GM18502 (cell line): ENCODE results near the gene LRFN3.
"Not testable (repeated sequence)": the region's sequence is repeated elsewhere in the genome, so short reads cannot be mapped to it uniquely, and the experiment has no call there.

Experiments used
- ATAC-seq: cut with Tn5 transposase; IDR thresholded peaks from one replicate; pipeline ENCODE4 v1.9.1; 2021; ENCODE audit warnings: mild to moderate bottlenecking; ENCODE audit not compliant: unreplicated experiment, poor library complexity

Gene LRFN3

DNA sequence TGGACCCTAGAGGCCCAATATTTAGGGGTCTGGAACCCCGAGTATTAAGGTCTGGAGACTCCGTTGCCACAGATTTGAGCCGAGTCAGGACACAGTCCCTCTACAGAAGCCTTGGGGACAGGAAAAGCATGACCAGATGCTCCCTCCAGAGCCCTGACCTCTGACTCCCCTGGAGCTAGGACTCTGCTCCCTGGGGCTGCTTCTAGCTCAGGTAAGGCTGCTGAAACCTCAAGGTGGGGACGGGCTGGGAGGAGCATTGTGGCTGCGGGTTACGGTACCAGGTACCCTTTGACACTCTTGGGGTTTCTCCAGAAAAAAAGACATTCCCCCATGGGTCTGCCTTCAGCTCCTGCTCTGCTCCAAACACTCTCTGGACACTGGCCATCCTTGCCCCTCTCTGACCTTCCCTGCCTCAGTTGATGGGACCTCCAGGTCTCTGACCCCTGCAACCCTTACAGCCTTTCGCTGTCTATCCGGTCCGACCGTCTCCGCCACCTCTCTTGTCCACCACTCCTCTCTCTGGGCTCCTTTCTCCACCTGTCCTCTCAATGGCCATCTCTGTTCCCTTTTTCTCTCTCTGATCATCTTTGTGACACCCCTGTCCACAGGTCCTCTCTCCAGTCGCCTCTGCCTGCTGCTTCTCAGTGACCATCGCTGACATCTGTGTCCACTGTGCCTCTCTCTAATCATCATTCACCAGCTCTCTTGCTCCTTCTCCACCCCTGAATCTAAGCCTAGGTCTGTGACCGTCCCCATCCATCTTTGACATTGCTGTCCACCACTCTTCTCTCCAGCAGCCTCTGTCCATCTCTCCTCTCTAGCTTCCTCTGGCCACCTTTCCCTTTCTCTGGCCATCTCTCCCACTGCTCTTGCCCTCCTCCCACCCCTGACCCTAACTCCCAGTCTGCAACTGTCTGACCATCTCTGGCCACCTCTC lies 1.4 kb downstream of the LRFN3 start:
- ATAC-seq: no peak

DNA sequence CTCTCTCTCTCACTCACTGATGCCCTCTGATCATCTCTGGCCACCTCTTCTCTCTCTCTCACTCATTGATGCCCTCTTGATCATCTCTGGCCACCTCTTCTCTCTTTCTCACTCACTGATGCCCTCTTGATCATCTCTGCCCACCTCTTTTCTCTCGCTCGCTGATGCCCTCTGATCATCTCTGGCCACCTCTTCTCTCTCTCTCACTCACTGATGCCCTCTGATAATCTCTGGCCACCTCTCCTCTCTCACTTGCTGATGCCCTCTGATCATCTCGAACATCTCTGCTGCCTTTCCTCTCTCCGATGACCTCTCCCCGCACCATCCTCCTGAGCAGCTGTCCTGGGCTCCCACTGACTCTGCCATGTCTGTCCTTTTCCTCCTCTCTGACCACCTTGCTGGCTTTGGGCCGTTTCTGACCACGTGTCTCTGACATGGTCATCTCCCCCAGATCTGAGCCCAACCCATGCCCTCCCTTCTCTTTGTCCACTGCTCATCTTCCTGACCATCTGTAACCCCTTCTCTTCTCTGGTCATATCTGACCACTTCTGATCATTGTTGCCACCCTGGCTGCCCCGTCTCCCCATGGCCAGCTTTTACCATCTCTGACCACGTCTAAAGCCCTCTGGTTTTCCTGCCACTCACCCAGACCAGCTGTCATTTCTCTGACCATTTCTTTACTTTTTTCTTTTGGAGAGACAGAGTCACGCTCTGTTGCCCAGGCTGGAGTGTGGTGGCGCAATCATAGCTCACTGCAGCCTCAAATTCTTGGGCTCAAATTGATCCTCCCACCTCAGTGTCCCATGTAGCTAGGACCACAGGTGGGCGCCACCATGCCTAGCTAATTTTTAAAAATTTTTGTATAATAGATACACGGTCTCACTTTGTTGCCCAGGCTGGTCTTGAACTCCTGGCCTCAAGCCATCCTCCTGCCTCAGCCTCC lies 2.4 kb downstream of the LRFN3 start:
- no peak for ATAC-seq

DNA sequence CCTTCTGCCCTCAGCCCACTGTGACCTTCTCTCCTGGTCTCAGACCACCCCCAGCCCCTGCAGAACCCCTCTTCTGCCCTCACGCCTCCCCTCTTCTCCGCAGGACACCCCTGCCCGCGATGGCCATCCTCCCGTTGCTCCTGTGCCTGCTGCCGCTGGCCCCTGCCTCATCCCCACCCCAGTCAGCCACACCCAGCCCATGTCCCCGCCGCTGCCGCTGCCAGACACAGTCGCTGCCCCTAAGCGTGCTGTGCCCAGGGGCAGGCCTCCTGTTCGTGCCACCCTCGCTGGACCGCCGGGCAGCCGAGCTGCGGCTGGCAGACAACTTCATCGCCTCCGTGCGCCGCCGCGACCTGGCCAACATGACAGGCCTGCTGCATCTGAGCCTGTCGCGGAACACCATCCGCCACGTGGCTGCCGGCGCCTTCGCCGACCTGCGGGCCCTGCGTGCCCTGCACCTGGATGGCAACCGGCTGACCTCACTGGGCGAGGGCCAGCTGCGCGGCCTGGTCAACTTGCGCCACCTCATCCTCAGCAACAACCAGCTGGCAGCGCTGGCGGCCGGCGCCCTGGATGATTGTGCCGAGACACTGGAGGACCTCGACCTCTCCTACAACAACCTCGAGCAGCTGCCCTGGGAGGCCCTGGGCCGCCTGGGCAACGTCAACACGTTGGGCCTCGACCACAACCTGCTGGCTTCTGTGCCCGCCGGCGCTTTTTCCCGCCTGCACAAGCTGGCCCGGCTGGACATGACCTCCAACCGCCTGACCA lies 3.3 kb downstream of the LRFN3 start:
- ATAC-seq: no peak

DNA sequence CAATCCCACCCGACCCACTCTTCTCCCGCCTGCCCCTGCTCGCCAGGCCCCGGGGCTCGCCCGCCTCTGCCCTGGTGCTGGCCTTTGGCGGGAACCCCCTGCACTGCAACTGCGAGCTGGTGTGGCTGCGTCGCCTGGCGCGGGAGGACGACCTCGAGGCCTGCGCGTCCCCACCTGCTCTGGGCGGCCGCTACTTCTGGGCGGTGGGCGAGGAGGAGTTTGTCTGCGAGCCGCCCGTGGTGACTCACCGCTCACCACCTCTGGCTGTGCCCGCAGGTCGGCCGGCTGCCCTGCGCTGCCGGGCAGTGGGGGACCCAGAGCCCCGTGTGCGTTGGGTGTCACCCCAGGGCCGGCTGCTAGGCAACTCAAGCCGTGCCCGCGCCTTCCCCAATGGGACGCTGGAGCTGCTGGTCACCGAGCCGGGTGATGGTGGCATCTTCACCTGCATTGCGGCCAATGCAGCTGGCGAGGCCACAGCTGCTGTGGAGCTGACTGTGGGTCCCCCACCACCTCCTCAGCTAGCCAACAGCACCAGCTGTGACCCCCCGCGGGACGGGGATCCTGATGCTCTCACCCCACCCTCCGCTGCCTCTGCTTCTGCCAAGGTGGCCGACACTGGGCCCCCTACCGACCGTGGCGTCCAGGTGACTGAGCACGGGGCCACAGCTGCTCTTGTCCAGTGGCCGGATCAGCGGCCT lies 4.1 kb downstream of the LRFN3 start:
- no peak for ATAC-seq

DNA sequence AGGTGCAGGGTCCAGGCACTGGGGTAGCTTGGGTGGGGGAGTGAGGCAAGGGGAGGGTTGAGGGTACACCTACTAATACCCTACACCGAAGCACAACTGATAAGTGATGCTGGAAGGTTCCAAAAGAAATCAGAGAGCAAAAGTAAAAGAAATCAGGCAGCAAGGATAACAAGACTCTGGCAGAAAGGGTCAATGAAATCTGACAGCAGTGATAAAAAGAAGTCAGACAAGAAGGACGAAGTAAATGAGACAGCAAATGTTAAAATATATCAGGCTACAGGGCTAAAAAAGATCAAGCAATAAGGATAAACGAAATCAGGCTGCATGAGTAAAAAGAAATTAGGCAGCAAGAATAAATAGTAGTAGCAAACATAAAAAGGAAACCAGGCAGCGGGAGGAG lies 4.7 kb downstream of the LRFN3 start:
- ATAC-seq: no peak

DNA sequence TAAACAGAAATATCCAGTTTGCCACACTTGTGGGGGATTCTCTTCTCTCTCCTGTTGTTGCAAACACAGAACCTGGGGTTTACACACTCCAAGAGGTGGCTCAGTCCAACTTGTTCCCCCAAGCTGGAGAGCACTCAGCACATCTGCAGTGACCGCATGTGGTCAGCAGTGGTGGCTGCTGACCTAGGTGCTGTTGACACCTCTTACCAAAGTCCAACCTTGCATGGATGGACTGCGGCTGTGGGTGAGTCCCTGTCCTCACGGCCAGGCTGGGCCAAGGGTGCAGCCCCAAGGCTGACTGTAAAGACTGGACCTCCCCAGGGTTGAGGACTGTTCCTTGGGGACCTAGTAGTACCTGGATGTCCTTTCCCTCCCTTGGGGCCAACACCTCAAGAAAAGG lies 6.1 kb downstream of the LRFN3 start:
- ATAC-seq: no peak

DNA sequence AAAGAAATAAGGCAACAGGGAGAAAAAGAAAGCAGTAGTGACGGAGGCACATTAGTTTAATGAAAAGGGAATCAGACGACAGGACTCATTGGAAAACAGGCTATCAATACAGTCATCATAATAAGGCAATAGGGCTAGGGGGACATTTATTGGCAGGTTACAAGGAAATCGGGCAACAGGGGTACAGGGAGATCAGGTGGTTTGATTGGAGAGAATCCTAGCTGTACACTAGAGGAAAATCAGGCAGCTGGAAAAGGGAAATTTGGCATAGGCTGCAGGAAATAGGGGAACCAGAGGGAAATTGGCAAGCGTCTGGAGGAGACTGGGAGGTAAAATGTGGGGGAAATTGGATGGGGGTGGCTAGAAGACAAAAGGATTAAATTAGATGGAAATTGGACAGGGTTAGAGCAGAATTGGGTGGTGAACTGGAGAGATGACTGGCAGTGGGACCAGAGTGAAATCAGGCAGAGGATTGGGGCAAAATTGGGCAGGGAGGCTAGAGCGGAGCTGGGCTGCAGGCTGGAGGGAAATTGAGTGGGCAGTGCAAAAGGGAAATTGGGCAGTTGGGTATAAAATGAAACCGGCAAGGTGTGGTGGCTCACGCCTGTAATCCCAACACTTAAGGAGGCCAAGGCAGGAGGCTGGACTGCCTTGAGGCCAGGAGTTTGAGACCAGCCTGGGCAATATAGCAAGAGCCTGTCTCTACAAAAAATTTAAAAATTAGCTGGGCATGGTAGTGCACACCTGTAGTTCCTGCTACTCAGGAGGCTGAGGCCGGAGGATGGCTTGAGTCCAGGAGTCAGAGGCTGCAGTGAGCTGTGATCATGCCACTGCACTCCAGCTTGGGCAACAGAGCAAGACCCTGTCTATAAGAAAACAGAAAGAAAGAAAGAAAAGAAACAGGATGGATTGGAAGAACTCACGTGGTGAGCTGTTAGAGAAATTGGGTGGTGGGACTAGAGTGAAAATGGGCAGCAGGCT lies 7.4 kb downstream of the LRFN3 start:
- ATAC-seq: no peak

DNA sequence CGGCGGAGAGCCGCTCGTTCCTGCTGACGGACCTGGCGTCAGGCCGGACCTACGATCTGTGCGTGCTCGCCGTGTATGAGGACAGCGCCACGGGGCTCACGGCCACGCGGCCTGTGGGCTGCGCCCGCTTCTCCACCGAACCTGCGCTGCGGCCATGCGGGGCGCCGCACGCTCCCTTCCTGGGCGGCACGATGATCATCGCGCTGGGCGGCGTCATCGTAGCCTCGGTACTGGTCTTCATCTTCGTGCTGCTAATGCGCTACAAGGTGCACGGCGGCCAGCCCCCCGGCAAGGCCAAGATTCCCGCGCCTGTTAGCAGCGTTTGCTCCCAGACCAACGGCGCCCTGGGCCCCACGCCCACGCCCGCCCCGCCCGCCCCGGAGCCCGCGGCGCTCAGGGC lies 8.4 kb downstream of the LRFN3 start:
- no peak for ATAC-seq

DNA sequence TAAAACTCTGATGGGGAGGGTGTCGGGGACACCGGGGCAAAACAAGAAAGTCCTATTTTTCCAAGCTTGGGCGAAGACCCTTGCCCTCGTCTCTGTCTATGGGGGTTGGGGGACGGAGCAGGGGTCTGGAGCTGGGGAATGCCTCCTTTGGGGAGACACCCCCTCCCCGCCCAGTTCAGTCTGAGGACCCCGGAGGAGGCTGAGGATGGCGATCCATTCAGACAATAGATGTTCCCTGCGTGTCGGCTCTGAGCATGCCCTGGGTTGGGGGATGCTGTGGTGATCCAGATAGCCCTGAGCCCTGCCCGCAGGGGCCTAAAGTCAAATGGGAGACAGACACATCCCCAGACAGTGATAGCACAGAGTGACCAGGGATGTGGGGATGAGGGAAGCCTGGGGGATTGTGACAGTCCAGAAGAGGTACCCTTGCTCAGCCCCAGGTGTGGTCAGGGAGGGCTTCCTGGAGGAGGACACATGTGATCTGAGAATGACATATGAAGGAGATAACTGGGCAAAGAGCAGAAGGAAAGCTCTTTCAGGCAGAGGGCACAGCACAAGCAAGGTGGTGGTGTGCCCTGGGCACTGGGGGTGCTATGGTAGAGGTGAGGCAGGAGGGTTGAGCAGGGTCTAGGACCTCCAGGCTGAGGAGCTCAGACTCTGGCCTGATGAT lies 9.1 kb downstream of the LRFN3 start:
- no peak for ATAC-seq

DNA sequence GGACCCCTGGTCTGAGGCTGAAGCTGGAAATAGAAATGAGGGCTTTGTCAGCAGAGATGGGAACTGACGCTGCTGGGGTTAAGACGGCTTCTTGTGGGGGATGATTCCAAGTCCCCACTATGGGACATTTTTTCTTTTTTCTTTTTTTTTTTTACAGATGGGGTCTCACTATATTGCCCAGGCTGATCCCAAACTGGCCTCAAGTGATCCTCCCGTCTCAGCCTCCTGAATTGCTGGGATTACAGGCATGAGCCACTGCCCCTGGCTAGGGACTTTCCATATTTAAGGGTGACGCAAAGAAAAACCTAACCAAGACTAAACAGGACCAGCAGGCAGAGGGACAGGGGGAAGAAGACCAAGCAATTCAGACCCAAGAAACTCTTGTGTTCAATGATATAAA lies 10.0 kb downstream of the LRFN3 start:
- no peak for ATAC-seq

DNA sequence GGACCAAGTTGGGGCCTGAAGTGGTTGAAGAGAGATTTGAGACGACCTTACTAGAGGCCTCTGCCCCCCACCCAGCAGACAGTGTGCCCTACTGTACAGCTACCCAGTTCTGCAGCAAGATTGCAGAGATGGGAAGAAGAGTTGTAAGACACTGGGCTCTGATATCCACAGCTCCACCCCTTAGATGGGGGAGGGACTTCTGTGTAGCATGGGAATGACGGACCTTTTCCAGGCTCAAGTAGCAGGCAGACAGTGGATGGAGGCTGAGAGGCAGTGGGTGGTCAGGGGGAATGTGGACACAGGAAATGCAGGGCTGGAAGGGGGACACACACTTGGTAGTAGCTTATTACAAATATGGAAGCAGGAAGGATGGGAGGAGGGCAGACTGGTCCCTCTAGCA lies 13.0 kb downstream of the LRFN3 start:
- ATAC-seq: no peak

DNA sequence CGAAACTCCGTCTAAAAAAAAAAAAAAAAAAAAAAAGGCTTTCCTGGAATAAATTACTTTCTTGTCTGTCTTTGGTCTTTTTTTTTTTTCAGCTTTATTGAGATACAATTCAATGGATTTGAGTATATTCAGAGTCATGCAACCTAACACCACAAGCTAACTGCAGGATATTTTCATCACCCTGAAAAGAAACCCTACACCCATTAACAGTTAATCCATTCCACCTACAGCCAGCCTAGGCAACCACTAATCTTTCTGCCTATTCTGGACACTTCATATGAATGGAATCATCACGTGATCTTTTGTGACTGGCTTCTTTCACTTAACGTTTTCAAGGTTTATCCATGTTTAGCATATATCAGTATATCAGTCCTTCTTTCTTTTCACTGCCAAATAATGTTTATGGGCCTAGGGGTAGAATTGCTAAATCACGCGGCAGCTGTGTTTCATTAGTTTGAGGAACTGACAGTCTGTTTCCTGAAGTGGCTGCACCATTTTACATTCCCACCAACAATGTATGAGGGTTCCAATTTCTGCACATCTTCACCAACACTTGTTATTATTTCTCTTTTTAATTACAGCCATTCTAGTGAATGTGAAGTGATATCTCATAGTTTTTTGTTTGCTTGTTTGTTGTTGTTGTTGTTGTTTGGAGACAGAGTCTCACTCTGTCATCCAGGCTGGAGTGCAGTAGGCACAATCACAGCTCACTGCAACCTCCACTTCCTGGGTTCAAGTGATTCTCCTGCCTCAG lies 19.9 kb downstream of the LRFN3 start:
- no peak for ATAC-seq

DNA sequence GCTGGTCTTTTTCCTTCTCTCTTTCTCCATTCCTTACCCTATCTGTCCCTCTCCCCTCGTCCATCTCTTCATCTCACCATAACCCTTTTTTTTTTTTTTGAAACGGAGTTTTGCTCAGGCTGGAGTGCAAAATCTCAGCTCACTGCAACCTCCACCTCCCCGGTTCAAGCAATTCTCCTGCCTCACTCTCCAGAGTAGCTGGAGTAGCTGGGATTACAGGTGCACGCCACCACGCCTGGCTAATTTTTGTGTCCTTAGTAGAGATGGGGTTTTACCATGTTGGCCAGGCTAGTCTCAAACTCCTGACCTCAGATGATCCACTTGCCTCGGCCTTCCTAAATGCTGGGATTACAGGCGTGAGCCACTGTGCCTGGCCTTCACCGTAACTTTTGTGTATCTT lies 21.2 kb downstream of the LRFN3 start:
- not testable (repeated sequence) for ATAC-seq

DNA sequence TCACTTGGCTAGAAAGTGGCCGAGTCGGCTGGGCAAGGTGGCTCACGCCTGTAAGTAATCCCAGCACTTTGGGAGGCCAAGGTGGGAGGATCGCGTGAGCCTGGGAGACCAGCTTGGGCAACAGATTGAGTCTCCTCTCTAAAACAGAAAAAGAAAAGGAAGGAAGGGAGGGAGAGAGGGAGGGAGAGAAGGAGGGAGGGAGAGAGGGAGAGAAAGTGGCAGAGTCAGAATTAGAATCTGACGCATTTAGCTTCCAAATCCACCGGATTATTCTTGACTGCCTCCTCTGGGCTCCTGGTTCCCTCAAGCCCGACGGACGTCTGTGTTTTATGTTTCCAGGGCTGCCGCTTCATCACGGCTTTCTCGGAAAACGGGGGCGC lies 22.5 kb downstream of the LRFN3 start:
- no peak for ATAC-seq

DNA sequence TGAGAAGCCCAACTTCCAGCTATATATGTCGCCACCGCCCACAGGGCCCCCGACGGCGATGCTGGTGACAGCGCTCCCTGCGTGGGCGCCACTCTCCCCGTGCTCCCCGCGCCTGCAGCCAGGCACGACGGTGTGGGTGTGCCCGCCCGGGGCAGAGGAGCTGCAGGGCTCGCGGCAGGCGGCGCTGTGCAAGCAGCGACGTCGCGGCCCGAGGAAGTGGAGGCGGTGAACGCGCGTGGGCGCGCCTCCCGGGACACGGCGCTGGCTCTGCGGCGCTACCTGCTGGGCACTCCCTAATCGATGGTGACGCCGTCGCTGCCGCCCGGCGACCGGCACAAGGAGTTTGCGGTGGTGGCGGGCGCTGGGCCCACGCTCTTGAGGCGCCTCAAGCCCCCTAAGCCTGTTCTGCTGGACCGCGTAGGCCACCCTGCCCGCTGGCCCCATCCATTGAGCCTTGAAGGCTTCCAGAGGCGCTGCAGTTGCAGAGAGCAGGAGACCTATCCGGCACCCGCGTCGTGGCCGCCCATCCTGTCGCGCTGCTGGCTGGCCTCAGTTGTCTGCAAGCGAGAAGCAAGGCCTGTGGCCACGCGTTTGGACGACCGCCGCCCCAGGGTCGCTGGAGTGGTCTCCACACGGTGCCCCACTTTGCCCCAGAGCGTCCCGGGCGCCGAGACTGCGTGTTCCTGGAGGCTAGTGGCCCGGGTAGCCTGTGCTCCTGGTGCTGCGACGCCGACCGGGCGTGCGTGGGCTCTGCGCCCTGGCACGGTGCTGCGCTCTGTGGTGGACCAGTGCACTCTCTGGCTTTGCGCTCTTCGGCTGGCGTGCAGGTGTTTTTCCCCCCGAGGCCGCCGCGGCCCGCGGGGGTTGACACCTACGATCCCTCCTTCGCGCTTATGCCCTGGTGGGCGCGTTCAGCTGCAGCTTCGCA lies 23.1 kb downstream of the LRFN3 start:
- ATAC-seq: no peak

DNA sequence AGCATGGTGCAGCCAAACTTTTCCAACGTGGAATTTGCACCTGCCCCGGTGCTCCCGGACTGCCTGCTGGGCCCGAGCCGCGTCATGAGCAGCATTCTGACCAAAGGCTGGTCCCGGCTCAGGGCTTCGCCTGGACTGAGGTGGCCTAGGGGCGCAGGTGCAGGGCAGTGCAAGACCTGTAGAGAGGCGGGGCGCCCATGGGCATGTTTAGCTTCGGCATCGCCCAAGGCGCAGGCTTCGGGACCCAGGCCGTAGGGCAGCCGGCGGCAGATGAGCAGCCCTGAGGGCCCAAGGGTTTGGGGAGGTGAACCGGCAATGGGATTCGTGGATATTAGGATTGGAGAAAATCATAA lies 23.8 kb downstream of the LRFN3 start:
- no peak for ATAC-seq
